ENCODE data around the gene ATXN1. TPM values are rescaled to one million over a fixed set of nuclear protein-coding genes. Genes with fewer than 3 reads are reported as not detected.

Gene ATXN1
- polyA plus RNA-seq, 1 donor from 2014 or later: 28.2 TPM

DNA sequence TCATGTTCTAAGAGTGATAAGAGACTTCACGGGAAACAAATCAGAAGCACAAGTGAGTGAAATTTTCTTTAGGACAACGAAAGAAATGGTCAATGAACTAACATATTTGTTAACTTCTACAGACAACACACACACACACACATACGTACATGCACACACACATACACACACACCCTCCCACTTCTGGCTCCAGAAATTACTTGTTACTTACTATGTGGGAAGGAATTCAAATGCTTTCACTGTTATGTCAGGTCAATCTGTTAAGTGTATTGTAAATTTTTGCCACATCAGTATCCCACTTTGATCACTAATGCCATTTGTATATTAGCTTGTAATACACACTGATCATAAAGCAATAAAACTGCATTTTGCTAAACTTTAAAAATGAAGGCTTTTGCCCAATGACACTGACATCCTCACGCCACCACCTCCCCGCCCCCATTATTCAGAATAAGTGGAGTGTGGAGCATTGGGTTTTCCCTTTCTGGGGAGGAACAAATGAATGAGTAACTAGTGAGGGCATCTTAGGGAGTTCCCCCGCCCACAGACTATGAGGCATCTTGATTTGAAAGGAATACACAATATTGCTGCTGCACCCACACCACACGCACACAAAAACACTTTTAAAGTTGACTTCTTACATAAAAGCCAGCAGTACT is 76.2 kb downstream of the ATXN1 start:
- no peak overlapping the region for H3K4me3 ChIP-seq (ENCODE audit: low read length)
- no peaks in the 10 kb centered on the region for H3K9me2 ChIP-seq (ENCODE audit: insufficient read depth, low read length)
- no peaks in the 10 kb centered on the region for H3K79me2 ChIP-seq (replicated peaks; ENCODE audit: insufficient read depth, low read length)
- no peaks in the 10 kb centered on the region for H3K27me3 ChIP-seq (ENCODE audit: insufficient read depth, low read depth, low read length)
- no peak overlapping the region for H3K27ac ChIP-seq (ENCODE audit: low read length)
- no peak overlapping the region for H2AFZ ChIP-seq (ENCODE audit: low read depth, low read length)
- H3K4me2 ChIP-seq (ENCODE audit: low read length): no peak overlapping the region
- no peak for TF ChIP-seq EP300 (conservative IDR thresholded peaks at IDR 0.05; ENCODE audit: poor library complexity, severe bottlenecking)
- no peak for TF ChIP-seq RAD21 (conservative IDR thresholded peaks at IDR 0.05)
- TF ChIP-seq EZH2 (IDR thresholded peaks at IDR 0.05; ENCODE audit: borderline replicate concordance, insufficient read depth, low read length, poor library complexity, severe bottlenecking): no peak
- TF ChIP-seq, protein P1, sequence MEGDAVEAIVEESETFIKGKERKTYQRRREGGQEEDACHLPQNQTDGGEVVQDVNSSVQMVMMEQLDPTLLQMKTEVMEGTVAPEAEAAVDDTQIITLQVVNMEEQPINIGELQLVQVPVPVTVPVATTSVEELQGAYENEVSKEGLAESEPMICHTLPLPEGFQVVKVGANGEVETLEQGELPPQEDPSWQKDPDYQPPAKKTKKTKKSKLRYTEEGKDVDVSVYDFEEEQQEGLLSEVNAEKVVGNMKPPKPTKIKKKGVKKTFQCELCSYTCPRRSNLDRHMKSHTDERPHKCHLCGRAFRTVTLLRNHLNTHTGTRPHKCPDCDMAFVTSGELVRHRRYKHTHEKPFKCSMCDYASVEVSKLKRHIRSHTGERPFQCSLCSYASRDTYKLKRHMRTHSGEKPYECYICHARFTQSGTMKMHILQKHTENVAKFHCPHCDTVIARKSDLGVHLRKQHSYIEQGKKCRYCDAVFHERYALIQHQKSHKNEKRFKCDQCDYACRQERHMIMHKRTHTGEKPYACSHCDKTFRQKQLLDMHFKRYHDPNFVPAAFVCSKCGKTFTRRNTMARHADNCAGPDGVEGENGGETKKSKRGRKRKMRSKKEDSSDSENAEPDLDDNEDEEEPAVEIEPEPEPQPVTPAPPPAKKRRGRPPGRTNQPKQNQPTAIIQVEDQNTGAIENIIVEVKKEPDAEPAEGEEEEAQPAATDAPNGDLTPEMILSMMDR (IDR thresholded peaks at IDR 0.05; ENCODE audit: poor library complexity, severe bottlenecking): no peak
- TF ChIP-seq REST (IDR thresholded peaks at IDR 0.05; ENCODE audit: borderline replicate concordance): no peak
- no peak for TF ChIP-seq SMC3 (conservative IDR thresholded peaks at IDR 0.05; ENCODE audit: poor library complexity)
- no peak for TF ChIP-seq TAF1 (IDR thresholded peaks at IDR 0.05; ENCODE audit: low read depth)
- no peaks in the 10 kb centered on the region for H3K36me3 ChIP-seq (ENCODE audit: insufficient read depth, low read length)
- H3F3A ChIP-seq (ENCODE audit: insufficient read depth, low read length, poor library complexity, severe bottlenecking): no peaks in the 10 kb centered on the region
- no peak overlapping the region for H3K9ac ChIP-seq (ENCODE audit: low read length)
- no peaks in the 10 kb centered on the region for H3K9me3 ChIP-seq (ENCODE audit: low read length)
- no peaks in the 10 kb centered on the region for H4K20me1 ChIP-seq (ENCODE audit: insufficient read depth)

GRCh38 chr6:16684195-16684689 is 77.0 kb downstream of the ATXN1 start:
- H2AFZ ChIP-seq (ENCODE audit: low read depth, low read length): no peak overlapping the region
- H3K27me3 ChIP-seq (ENCODE audit: insufficient read depth, low read depth, low read length): no peaks in the 10 kb centered on the region
- H3K4me3 ChIP-seq (ENCODE audit: low read length): no peak overlapping the region
- TF ChIP-seq POLR2AphosphoS5 (IDR thresholded peaks at IDR 0.05) (no peak), EP300 (conservative IDR thresholded peaks at IDR 0.05; ENCODE audit: poor library complexity, severe bottlenecking) (no peak), TAF1 (IDR thresholded peaks at IDR 0.05; ENCODE audit: low read depth) (no peak), SMC3 (conservative IDR thresholded peaks at IDR 0.05; ENCODE audit: poor library complexity) (no peak), RAD21 (conservative IDR thresholded peaks at IDR 0.05) (no peak), REST (IDR thresholded peaks at IDR 0.05; ENCODE audit: borderline replicate concordance) (no peak), MXI1 (conservative IDR thresholded peaks at IDR 0.05; ENCODE audit: poor library complexity, severe bottlenecking) (no peak), EZH2 (IDR thresholded peaks at IDR 0.05; ENCODE audit: borderline replicate concordance, insufficient read depth, low read length, poor library complexity, severe bottlenecking) (no peak)
- TF ChIP-seq, protein P1 (IDR thresholded peaks at IDR 0.05; ENCODE audit: poor library complexity, severe bottlenecking): no peak
- H3K9ac ChIP-seq (ENCODE audit: low read length): no peak overlapping the region
- H3K9me2 ChIP-seq (ENCODE audit: insufficient read depth, low read length): no peaks in the 10 kb centered on the region
- H3K4me2 ChIP-seq (ENCODE audit: low read length): no peak overlapping the region
- no peaks in the 10 kb centered on the region for H3F3A ChIP-seq (ENCODE audit: insufficient read depth, low read length, poor library complexity, severe bottlenecking)
- H4K20me1 ChIP-seq (ENCODE audit: insufficient read depth): no peaks in the 10 kb centered on the region
- no peaks in the 10 kb centered on the region for H3K36me3 ChIP-seq (ENCODE audit: insufficient read depth, low read length)
- H3K9me3 ChIP-seq (ENCODE audit: low read length): no peaks in the 10 kb centered on the region
- no peak overlapping the region for H3K27ac ChIP-seq (ENCODE audit: low read length)
- no peaks in the 10 kb centered on the region for H3K79me2 ChIP-seq (replicated peaks; ENCODE audit: insufficient read depth, low read length)

All from neural cell (in vitro differentiated cells).